GM18951 (cell line): ENCODE data around the gene PCID2.
"Not testable (repeated sequence)": the region's sequence is repeated elsewhere in the genome, so short reads cannot be mapped to it uniquely, and the experiment has no call there.

Experiments
- POLR2A ChIP-seq: IDR thresholded peaks from 4 replicates; pipeline ENCODE4 v1.6.1; 2011; ENCODE audit warnings: mild to moderate bottlenecking; ENCODE audit not compliant: insufficient read length, insufficient read depth; ENCODE audit errors: extremely low read depth
- in situ Hi-C: fragments of 300-500 bp; cut with MboI; formaldehyde crosslinking; loops from one replicate; pipeline ENCODE4 v1.12.0; 2022; ENCODE audit warnings: low sequenced_read_pairs, mixed read lengths, inconsistent platforms; ENCODE audit not compliant: unreplicated experiment

The PCID2 gene

GRCh38 chr13:113170511-113170910, 38.0 kb downstream of the PCID2 start:
- no peak for TF ChIP-seq POLR2A
- in situ Hi-C loops = no loop called here

- TF ChIP-seq POLR2A = no peak
- in situ Hi-C loops = no loop called here
These were observed 38.9 kb downstream of the PCID2 start for GRCh38 chr13:113169277-113170272.

GRCh38 chr13:113168211-113168610, 40.3 kb downstream of the PCID2 start:
- TF ChIP-seq POLR2A = no peak
- in situ Hi-C loops = no loop called here

- in situ Hi-C loops = no loop called here
- no peak for TF ChIP-seq POLR2A
These were observed 40.9 kb downstream of the PCID2 start for GRCh38 chr13:113167575-113167974.

- no peak for TF ChIP-seq POLR2A
- in situ Hi-C loops = no loop called here
These were observed 41.3 kb downstream of the PCID2 start for GRCh38 chr13:113167155-113167554.

- no peak for TF ChIP-seq POLR2A
- in situ Hi-C loops = no loop called here
These were observed 41.8 kb downstream of the PCID2 start for GRCh38 chr13:113166681-113167080.

GRCh38 chr13:113166266-113166665, 42.2 kb downstream of the PCID2 start:
- in situ Hi-C loops = no loop called here
- TF ChIP-seq POLR2A = no peak

GRCh38 chr13:113164492-113164891, 44.0 kb downstream of the PCID2 start:
- no peak for TF ChIP-seq POLR2A
- in situ Hi-C loops = no loop called here

GRCh38 chr13:113162783-113163685, 45.4 kb downstream of the PCID2 start:
- TF ChIP-seq POLR2A = no peak
- in situ Hi-C loops = no loop called here

GRCh38 chr13:113161975-113162374, 46.5 kb downstream of the PCID2 start:
- in situ Hi-C loops = not testable (repeated sequence)

GRCh38 chr13:113161433-113161832, 47.0 kb downstream of the PCID2 start:
- in situ Hi-C loops = no loop called here

GRCh38 chr13:113160983-113161382, 47.5 kb downstream of the PCID2 start:
- in situ Hi-C loops = no loop called here
- no peak for TF ChIP-seq POLR2A

More at GRCh38 chr13:113161433-113161832, 47.0 kb downstream of the PCID2 start:
- no peak for TF ChIP-seq POLR2A

GRCh38 chr13:113159701-113160100, 48.8 kb downstream of the PCID2 start:
- in situ Hi-C loops = no loop called here
- TF ChIP-seq POLR2A = no peak
